Body of pancreas (tissue), 4 donors: ENCODE data around the gene NLRC4.

Experiments
- POLR2A ChIP-seq, 3 donors: fragments of 450-650 bp; IDR thresholded peaks; one replicate each; pipeline ENCODE4 v1.6.1; 2016; ENCODE audit warnings: antibody characterized with exemption in 3 of 3, mild to moderate bottlenecking in 2 of 3
- TF ChIP-seq, protein P1 (sequence below), 7 experiments: fragments of 450-650 bp in 4 of 7; fragments of 200-600 bp in 3 of 7; sonication (generic) in 3 of 7; IDR thresholded peaks; one replicate each; pipeline ENCODE4 v1.5.1; 2016 to 2019; ENCODE audit warnings: antibody characterized with exemption in 7 of 7

DNA sequence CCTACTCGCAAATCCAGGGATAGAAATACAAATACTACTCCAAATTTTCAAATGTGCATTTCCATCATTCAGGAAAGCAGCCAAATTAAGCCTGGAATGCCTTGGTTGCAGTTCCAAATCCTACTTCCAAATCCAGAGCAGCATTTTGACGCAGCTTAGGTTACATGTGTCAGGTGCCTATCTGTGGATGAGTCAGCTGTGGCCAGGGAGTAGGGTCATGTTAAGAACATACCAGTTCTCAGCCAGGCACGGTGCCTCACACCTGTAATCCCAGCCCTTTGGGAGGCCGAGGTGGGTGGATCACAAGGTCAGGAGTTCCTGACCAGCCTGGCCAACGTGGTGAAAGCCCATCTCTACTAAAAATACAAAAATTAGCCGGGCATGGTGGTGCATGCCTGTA, 82.0 kb downstream of the NLRC4 start:
- TF ChIP-seq, protein P1, sequence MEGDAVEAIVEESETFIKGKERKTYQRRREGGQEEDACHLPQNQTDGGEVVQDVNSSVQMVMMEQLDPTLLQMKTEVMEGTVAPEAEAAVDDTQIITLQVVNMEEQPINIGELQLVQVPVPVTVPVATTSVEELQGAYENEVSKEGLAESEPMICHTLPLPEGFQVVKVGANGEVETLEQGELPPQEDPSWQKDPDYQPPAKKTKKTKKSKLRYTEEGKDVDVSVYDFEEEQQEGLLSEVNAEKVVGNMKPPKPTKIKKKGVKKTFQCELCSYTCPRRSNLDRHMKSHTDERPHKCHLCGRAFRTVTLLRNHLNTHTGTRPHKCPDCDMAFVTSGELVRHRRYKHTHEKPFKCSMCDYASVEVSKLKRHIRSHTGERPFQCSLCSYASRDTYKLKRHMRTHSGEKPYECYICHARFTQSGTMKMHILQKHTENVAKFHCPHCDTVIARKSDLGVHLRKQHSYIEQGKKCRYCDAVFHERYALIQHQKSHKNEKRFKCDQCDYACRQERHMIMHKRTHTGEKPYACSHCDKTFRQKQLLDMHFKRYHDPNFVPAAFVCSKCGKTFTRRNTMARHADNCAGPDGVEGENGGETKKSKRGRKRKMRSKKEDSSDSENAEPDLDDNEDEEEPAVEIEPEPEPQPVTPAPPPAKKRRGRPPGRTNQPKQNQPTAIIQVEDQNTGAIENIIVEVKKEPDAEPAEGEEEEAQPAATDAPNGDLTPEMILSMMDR (IDR thresholded peaks at IDR 0.05) = no peak
- no peak for TF ChIP-seq POLR2A (IDR thresholded peaks at IDR 0.05)
